ENCODE data around the gene SRGAP1.

- TF ChIP-seq, protein P1, sequence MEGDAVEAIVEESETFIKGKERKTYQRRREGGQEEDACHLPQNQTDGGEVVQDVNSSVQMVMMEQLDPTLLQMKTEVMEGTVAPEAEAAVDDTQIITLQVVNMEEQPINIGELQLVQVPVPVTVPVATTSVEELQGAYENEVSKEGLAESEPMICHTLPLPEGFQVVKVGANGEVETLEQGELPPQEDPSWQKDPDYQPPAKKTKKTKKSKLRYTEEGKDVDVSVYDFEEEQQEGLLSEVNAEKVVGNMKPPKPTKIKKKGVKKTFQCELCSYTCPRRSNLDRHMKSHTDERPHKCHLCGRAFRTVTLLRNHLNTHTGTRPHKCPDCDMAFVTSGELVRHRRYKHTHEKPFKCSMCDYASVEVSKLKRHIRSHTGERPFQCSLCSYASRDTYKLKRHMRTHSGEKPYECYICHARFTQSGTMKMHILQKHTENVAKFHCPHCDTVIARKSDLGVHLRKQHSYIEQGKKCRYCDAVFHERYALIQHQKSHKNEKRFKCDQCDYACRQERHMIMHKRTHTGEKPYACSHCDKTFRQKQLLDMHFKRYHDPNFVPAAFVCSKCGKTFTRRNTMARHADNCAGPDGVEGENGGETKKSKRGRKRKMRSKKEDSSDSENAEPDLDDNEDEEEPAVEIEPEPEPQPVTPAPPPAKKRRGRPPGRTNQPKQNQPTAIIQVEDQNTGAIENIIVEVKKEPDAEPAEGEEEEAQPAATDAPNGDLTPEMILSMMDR (IDR thresholded peaks at IDR 0.05) = no peak
- TF ChIP-seq POLR2AphosphoS5 (IDR thresholded peaks at IDR 0.05) (no peak), EP300 (IDR thresholded peaks at IDR 0.05) (no peak), POLR2A (IDR thresholded peaks at IDR 0.05) (no peak)
Observed at GRCh38 chr12:63998584-63998983, 154.1 kb downstream of the SRGAP1 start.

Measured in stomach (tissue), 4 donors.